Measurements from ENCODE around the gene YOD1. TPM values are rescaled to one million over a fixed set of nuclear protein-coding genes. Genes with fewer than 3 reads are reported as not detected.

YOD1 gene
- total RNA-seq: 10 to 100 TPM; 17.9 TPM
- polyA plus RNA-seq (2013, experiment 1 of 2): 8.0 TPM
- 7.0 TPM for polyA plus RNA-seq (2013, experiment 2 of 2)
- 29.1 to 87.0 (median 47.0) reads per million in 172 experiments for total RNA-seq

DNA sequence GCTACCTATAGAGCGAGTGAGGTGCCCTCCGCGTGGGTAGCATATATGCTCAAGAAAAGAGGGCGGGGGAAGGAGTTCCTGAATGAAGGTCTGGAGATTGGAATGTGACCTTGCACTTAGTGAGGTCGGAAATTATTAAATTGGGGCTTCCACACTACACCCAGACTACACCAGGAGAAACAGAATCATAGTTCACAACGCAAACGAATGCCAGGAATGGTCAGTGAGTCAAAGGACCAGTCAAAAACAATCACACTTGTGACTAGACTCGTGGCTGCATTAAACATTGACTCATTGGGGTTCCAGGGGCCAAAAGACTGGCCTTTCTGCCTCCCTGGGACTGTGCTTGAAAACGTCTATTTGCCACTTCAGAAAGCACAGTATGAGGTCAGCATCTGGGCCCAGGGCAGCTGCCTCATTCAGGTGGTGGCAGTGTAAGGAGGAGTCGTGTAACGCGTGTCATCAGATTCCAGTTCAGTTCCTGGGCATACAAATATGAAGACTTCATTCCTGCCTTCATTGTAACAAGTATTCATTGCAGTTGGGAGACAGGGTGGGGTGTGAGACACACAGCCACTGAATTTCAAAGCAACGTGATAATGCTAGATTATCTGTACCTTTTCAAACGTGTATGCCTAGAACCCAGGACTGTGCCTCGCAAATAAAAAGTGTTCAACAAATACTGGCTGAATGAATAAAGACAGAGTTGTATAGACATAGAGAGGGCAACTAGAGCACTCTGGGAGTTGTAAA, at the start of gene YOD1:
TSS of gene YOD1 (minus strand) at position 18 of the 753 bp plus-strand sequence. CDS start 178 bp downstream, outside the sequence.
- Histone ChIP-seq H3K4me3 (ENCODE audit: low read length) (peak within 1 kb of the TSS; percentile 81), H3K27me3 (ENCODE audit: control insufficient read depth in 1 of 2, insufficient read depth in 2 of 2, low read length in 2 of 2) (no peaks in the 10 kb centered on the region), H3K4me1 (ENCODE audit: insufficient read depth, low read length) (peaks cover 29% of the 10 kb centered on the region), H3K36me3 (ENCODE audit: insufficient read depth, low read length) (peaks cover 19% of the 10 kb centered on the region), H3K9me3 (ENCODE audit: control insufficient read depth in 1 of 2, insufficient read depth in 1 of 2, low read length in 2 of 2) (no peaks in the 10 kb centered on the region), H3K27ac (ENCODE audit: low read depth in 1 of 2, low read length in 2 of 2) (peak within 1 kb of the TSS; percentile 32 to 79)
- ChIA-PET CTCF (interaction anchor here (1.8 kb wide), 1 partner anchor 19 kb away, joined by 6 read pairs; the partner anchor contains the start of gene C1orf116), POLR2A (interaction anchor here (1.0 to 1.1 kb wide), 2 partner anchors 20 to 23 kb away, joined by 3 to 4 read pairs; no protein-coding TSS in a partner anchor)
- ATAC-seq (ENCODE audit: poor library complexity): no peak
- no peaks in the 10 kb centered on the region for H3K27me3 Mint-ChIP-seq
- H3K27ac Mint-ChIP-seq: peak within 1 kb of the TSS; percentile 93
- H3K4me3 Mint-ChIP-seq: peak within 1 kb of the TSS; percentile 98
- no peaks in the 10 kb centered on the region for H3K9me3 Mint-ChIP-seq
- intact Hi-C loops (cut with DNase I, micrococcal nuclease): loop anchor here (5.0 to 10.0 kb wide), 2 partner anchors 271 to 703 kb away; partner anchors contain the start of genes CD55 (in 2 of the 2) and CD46 (in 1 of the 2)
- H3K4me1 Mint-ChIP-seq (ENCODE audit: low read depth): peaks cover 74% of the 10 kb centered on the region
- H3K36me3 Mint-ChIP-seq (ENCODE audit: low read depth): peaks cover 47% of the 10 kb centered on the region
- DNase-seq: peak in 2 of 14 experiments; percentile 5 to 20
- TF ChIP-seq, protein P1, sequence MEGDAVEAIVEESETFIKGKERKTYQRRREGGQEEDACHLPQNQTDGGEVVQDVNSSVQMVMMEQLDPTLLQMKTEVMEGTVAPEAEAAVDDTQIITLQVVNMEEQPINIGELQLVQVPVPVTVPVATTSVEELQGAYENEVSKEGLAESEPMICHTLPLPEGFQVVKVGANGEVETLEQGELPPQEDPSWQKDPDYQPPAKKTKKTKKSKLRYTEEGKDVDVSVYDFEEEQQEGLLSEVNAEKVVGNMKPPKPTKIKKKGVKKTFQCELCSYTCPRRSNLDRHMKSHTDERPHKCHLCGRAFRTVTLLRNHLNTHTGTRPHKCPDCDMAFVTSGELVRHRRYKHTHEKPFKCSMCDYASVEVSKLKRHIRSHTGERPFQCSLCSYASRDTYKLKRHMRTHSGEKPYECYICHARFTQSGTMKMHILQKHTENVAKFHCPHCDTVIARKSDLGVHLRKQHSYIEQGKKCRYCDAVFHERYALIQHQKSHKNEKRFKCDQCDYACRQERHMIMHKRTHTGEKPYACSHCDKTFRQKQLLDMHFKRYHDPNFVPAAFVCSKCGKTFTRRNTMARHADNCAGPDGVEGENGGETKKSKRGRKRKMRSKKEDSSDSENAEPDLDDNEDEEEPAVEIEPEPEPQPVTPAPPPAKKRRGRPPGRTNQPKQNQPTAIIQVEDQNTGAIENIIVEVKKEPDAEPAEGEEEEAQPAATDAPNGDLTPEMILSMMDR (IDR thresholded peaks at IDR 0.05): no peak

DNA sequence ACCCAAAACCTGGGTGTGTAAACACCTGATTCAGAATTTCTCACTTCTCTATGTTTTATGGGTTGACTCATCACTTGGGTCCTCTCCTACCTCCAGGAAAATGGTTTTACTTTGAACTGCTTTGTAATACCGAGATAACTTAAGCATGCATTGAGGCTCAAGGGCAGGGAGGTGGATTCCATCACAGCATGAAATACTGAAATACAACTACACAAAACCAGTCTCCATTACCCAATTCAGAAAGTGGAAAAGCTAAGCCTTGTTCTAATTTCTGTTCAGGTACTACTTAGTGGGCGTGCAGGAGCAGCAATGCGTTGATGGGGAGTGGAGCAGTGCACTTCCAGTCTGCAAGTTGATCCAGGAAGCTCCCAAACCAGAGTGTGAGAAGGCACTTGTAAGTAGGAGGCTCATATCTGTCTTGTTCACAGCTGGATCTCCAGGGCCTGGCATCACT, 46.9 kb upstream of the YOD1 start:
- Histone ChIP-seq H3K36me3 (ENCODE audit: insufficient read depth, low read length) (no peaks in the 10 kb centered on the region), H3K27me3 (ENCODE audit: control insufficient read depth in 1 of 2, insufficient read depth in 2 of 2, low read length in 2 of 2) (no peaks in the 10 kb centered on the region), H3K9me3 (ENCODE audit: control insufficient read depth in 1 of 2, insufficient read depth in 1 of 2, low read length in 2 of 2) (no peaks in the 10 kb centered on the region), H3K27ac (ENCODE audit: low read depth in 1 of 2, low read length in 2 of 2) (no peak overlapping the region), H3K4me3 (ENCODE audit: low read length) (no peak overlapping the region), H3K4me1 (ENCODE audit: insufficient read depth, low read length) (no peaks in the 10 kb centered on the region)
- no peaks in the 10 kb centered on the region for H3K4me1 Mint-ChIP-seq (ENCODE audit: low read depth)
- ChIA-PET CTCF (no interaction called here), POLR2A (interaction anchor here (1.0 kb wide), 1 partner anchor 9 kb away, joined by 3 read pairs; the partner anchor contains the start of gene C4BPB)
- DNase-seq (no peak), ATAC-seq (ENCODE audit: poor library complexity) (no peak)
- TF ChIP-seq, protein P1 (IDR thresholded peaks at IDR 0.05): no peak
- H3K9me3 Mint-ChIP-seq: no peaks in the 10 kb centered on the region
- H3K36me3 Mint-ChIP-seq (ENCODE audit: low read depth): no peaks in the 10 kb centered on the region
- H3K27me3 Mint-ChIP-seq: peaks cover 4% of the 10 kb centered on the region
- no peak overlapping the region for H3K27ac Mint-ChIP-seq
- H3K4me3 Mint-ChIP-seq: no peak overlapping the region
- intact Hi-C loops (cut with DNase I, micrococcal nuclease): no loop called here

DNA sequence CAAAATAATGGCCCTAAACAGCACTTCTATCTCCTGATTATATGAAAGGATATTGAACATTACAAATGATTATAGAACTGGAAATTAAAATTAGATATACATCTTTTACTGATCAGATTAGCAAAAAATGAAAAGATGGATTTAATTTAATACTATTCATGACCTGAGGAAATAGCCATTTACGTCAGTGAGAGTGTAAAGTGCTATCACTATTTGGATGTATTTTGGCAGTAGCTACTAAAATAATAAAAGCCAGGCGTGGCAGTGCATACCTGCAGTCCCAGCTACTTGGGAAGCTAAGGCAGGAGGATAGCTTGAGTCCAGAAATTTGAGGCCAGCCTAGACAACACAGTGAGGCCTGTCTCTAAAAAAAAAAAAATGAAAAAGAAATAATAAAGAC, 42.9 kb upstream of the YOD1 start:
- Histone ChIP-seq H3K36me3 (ENCODE audit: insufficient read depth, low read length) (no peaks in the 10 kb centered on the region), H3K27me3 (ENCODE audit: control insufficient read depth in 1 of 2, insufficient read depth in 2 of 2, low read length in 2 of 2) (no peaks in the 10 kb centered on the region), H3K9me3 (ENCODE audit: control insufficient read depth in 1 of 2, insufficient read depth in 1 of 2, low read length in 2 of 2) (no peaks in the 10 kb centered on the region), H3K4me3 (ENCODE audit: low read length) (no peak overlapping the region), H3K27ac (ENCODE audit: low read depth in 1 of 2, low read length in 2 of 2) (no peak overlapping the region), H3K4me1 (ENCODE audit: insufficient read depth, low read length) (peaks cover 3% of the 10 kb centered on the region)
- no peaks in the 10 kb centered on the region for H3K36me3 Mint-ChIP-seq (ENCODE audit: low read depth)
- H3K9me3 Mint-ChIP-seq: no peaks in the 10 kb centered on the region
- H3K4me3 Mint-ChIP-seq: no peak overlapping the region
- ATAC-seq (ENCODE audit: poor library complexity) (no peak), DNase-seq (no peak)
- POLR2A ChIA-PET: interaction anchor here (0.8 kb wide), 1 partner anchor 227 kb away, joined by 3 read pairs; no protein-coding TSS in a partner anchor
- H3K4me1 Mint-ChIP-seq (ENCODE audit: low read depth): peaks cover 9% of the 10 kb centered on the region
- intact Hi-C loops (cut with DNase I, micrococcal nuclease): no loop called here
- CTCF ChIA-PET: interaction anchor here (0.7 to 1.3 kb wide), 2 partner anchors 311 kb away, joined by 3 to 4 read pairs; no protein-coding TSS in a partner anchor
- no peaks in the 10 kb centered on the region for H3K27me3 Mint-ChIP-seq
- TF ChIP-seq, protein P1 (IDR thresholded peaks at IDR 0.05): no peak
- H3K27ac Mint-ChIP-seq: no peak overlapping the region

All from CD4-positive, alpha-beta T cell (primary cell).